ENCODE results near the gene PLPP4. TPM values are rescaled to one million over a fixed set of nuclear protein-coding genes. Genes with fewer than 3 reads are reported as not detected.

Gene PLPP4
- polyA plus RNA-seq, 3 donors from 2014 or later: not detected

DNA sequence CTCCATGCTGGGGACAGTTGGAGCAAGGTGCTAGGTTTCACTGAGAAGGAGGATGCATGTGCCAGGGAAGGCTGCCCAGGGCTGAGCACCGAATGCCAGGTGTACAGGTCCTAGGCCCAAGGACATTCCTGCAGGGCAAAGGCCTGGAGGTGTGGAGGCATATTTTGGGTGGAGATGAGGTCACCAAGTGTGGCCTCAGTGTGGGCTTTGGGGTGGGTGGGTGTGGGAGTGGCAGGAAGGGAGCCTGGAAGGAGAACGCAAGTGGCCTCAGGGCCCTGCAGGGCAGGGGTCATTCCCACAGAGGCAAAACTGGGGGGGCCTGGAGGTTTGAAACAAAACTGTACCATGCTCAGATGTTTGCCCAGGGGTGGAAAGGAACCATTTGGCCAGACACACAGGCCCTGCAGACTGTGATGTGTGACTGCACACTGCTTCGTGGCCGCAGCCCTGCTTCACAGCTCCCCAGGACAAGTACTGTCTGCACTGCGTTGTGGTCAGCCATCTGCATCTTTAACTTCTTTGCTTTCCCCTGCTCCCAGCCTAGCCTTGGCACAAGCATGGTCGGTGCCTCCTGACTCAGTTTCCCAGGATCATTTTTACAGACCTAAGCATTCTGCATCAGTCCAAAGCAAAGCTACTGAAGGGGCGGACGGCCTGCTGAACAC is 5.1 kb downstream of the PLPP4 start:
- peaks cover 0 to 5% of the 10 kb centered on the region in 2 donors for H3K4me1 Mint-ChIP-seq
- H3K36me3 Mint-ChIP-seq: peaks cover 0 to 4% (median 0%) of the 10 kb centered on the region in 3 donors
- no peaks in the 10 kb centered on the region for H3K9me3 Mint-ChIP-seq

DNA sequence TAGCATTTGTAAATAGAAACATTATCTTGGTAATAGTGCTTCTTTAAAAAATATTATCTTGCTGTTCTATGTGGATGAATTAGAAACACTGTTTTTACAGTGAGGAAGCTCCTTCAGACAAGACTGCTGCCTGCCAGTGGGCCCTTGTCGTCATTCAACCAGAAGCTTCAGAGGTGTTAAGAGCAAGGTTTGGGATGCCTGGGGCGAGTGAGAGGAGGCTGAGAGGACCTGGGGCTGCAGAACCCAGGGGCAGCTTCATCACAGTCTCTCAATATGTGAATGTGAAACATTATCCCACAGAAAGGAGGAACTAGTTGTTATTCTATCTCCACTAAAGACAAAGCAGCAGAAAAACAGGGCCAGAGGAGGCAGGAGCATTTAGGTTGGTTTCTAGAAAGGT is 8.1 kb downstream of the PLPP4 start:
- H3K4me1 Mint-ChIP-seq: no peaks in the 10 kb centered on the region
- H3K27me3 Mint-ChIP-seq (ENCODE audit: low read depth in 3 of 3): peaks cover 0 to 4% (median 0%) of the 10 kb centered on the region in 3 donors
- H3K27ac Mint-ChIP-seq: no peak overlapping the region
- no peaks in the 10 kb centered on the region for H3K9me3 Mint-ChIP-seq
- DNase-seq: no peak
- no peak overlapping the region for H3K4me3 Mint-ChIP-seq
- H3K36me3 Mint-ChIP-seq: no peaks in the 10 kb centered on the region

More for the DNA sequence above, 5.1 kb downstream of the PLPP4 start:
- no peak overlapping the region for H3K27ac Mint-ChIP-seq
- H3K4me3 Mint-ChIP-seq: no peak overlapping the region
- peaks cover 6 to 15% (median 12%) of the 10 kb centered on the region in 3 donors for H3K27me3 Mint-ChIP-seq (ENCODE audit: low read depth in 3 of 3)
- DNase-seq: no peak

DNA sequence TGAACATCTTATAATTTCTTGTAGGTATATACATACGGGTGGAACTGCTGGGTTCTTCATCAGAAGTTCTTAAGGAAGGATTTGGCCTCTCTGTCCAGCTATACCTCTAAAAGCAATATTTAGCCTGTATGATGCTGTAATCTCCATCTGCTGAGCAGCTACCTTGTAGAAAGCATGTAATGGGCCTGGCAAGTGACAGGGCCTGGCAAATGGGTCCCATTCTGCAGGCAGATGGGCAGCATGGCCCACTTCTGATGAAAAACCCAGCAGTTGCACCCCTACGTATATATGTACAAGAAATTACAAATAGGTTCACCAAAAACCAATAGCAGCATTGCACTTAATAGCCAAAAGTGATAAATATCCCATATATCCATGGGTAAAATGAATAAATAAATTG is 9.0 kb downstream of the PLPP4 start:
- H3K4me3 Mint-ChIP-seq: no peak overlapping the region
- no peaks in the 10 kb centered on the region for H3K36me3 Mint-ChIP-seq
- no peak overlapping the region for H3K27ac Mint-ChIP-seq
- peaks cover 0 to 3% (median 0%) of the 10 kb centered on the region in 3 donors for H3K27me3 Mint-ChIP-seq (ENCODE audit: low read depth in 3 of 3)
- H3K9me3 Mint-ChIP-seq: no peaks in the 10 kb centered on the region
- no peaks in the 10 kb centered on the region for H3K4me1 Mint-ChIP-seq
- DNase-seq: no peak

DNA sequence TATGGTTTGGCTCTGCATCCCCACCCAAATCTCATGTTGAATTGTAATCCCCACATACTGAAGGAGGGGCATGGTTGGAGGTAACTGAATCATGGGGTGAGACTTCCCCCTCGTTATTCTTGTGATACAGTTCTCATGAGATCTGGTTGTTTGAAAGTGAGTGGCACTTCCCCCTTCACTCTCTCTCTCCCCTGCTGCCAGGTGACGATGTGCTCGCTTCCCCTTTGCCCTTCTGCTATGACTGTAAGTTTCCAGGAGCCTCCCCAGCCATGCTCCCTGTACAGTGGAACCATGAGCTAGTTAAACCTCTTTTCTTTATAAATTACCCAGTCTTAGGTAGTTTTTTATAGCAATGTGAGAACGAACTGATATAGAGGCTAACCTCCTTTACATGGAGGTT is 16.6 kb downstream of the PLPP4 start:
- Mint-ChIP-seq H3K27me3 (ENCODE audit: low read depth in 3 of 3) (peaks cover 3 to 12% (median 3%) of the 10 kb centered on the region in 3 donors), H3K4me1 (no peaks in the 10 kb centered on the region), H3K36me3 (no peaks in the 10 kb centered on the region), H3K4me3 (no peak overlapping the region), H3K9me3 (peaks cover 3 to 10% (median 5%) of the 10 kb centered on the region in 6 donors), H3K27ac (no peak overlapping the region)
- DNase-seq: no peak

DNA sequence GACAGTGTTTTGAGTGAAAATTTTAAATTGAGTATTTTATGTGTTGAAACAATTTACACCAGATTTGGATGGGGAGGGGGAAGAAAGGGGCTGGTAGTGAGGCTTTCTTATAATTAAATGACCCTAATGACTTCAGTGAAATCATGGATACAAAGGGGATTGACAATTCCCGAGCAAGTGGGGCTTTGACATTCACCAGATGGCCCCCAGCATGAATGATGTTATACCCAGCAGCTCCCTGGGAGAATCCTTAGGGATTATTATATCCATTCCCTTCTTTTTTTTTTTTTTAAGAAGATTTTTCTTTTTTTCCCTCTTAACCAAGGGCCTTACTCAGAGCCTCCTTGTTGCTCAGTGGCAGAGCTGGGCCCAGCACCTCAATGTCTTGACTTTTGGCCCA is 17.9 kb downstream of the PLPP4 start:
- H3K4me3 Mint-ChIP-seq: no peak overlapping the region
- no peaks in the 10 kb centered on the region for H3K4me1 Mint-ChIP-seq
- peaks cover 3 to 10% (median 5%) of the 10 kb centered on the region in 6 donors for H3K9me3 Mint-ChIP-seq
- no peaks in the 10 kb centered on the region for H3K36me3 Mint-ChIP-seq
- no peak overlapping the region for H3K27ac Mint-ChIP-seq
- peaks cover 3 to 10% (median 3%) of the 10 kb centered on the region in 3 donors for H3K27me3 Mint-ChIP-seq (ENCODE audit: low read depth in 3 of 3)
- DNase-seq: no peak

DNA sequence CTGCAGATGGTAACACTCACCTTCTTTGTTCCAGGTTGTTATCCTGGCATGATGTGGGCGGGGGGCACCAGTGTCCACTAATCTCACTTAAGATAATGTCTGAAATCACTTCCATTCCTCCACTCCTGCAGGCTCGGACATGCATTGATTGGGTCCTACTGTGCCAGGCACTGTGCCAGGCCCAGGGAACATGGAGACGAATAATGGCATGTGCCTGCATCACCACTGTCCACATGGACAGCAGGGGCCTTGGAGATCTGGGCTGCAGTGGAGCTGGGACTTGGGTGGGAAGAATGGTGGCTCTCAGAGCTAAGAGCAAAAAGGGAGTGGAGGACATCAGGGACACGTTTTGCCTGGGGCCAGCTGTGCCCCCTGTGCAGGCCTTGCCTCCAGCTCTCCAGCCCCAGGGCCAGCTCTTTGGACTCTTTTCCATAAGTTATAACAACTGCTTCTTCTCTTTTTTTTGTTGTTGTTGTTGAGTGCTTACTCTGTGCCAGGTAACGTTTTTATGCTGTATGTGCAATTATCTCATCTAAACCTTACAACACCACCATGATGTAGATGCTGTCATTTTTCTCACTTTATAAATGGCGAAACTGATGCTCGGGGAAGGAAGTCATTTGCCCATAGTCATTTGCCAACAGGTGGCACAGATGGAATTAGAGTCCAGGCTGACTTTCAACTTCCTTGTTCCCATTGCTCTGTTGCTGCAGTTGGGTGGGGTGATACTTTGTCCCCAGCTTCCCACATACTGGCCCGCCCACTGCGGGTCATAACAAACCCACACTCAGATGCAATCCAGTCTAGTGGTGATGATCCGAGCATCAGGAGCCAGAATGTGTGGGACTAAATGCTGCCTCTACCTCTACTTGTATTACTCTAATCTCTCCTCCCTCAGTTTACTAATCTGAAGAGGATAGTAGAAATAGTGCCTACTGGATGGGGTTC is 19.1 kb downstream of the PLPP4 start:
- Mint-ChIP-seq H3K4me3 (no peak overlapping the region), H3K4me1 (no peaks in the 10 kb centered on the region), H3K36me3 (no peaks in the 10 kb centered on the region), H3K9me3 (peaks cover 3 to 10% (median 5%) of the 10 kb centered on the region in 6 donors), H3K27ac (no peak overlapping the region), H3K27me3 (ENCODE audit: low read depth in 3 of 3) (peaks cover 3 to 14% (median 4%) of the 10 kb centered on the region in 3 donors)
- no peak for DNase-seq

DNA sequence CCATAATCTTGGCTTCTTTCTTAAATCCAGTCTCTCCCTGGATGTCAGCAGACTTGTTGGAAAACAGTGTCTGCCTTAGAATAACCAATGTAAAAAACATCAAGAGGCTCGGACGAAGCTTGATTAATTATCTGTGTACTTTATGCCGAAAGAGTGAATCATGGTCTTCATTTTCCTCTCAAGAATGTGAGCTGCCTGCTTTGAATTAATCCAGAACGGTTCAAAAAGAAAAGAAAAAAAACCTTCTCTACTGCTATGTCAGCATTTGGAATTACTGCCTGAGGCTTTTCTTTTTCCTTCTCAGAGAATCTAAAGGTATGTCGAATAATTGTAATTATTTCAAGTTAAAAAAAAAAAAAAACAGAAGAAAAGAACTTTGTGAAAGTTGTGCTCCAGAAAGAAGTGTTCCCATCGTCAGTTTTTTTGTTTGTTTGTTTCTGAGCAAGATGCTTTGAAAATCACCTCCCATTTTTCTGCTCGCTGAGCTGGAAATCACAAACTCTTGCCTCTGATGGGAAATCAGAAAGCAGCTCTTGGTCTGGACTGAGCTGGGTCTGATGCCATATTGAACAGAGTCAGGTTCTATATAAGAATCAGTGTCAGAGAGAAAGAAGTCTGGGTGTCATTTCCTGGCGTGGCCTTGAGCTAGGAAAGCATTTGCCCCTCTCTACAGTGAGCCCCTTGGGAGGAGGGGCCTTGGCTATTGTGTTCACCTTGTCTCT is 20.2 kb downstream of the PLPP4 start:
- H3K36me3 Mint-ChIP-seq: peaks cover 0 to 1% (median 0%) of the 10 kb centered on the region in 3 donors
- H3K27ac Mint-ChIP-seq: no peak overlapping the region
- no peak overlapping the region for H3K4me3 Mint-ChIP-seq
- H3K4me1 Mint-ChIP-seq: no peaks in the 10 kb centered on the region
- no peak for DNase-seq
- peaks cover 0 to 10% (median 7%) of the 10 kb centered on the region in 6 donors for H3K9me3 Mint-ChIP-seq
- peaks cover 3 to 11% (median 4%) of the 10 kb centered on the region in 3 donors for H3K27me3 Mint-ChIP-seq (ENCODE audit: low read depth in 3 of 3)

DNA sequence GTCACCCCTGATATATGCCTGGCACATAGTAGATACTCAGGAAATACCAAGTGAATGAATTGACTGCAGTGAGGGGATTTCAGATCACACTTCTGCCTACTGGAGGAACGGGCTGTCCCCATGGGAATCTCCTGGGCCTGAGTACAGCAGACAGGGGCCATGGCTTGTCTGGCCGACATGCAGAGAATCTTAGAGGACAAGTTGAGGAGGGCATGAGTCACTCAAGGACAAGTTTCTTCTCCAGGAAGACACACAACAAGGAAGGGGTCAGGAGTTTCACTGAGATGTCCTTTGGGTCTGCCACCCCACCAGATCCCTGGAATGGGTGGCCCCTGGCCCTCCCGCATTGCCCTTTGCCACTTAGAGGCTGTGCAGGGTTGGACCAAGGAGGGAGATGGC is 20.7 kb downstream of the PLPP4 start:
- Mint-ChIP-seq H3K27me3 (ENCODE audit: low read depth in 3 of 3) (peaks cover 0 to 12% (median 6%) of the 10 kb centered on the region in 3 donors), H3K9me3 (peaks cover 0 to 9% (median 7%) of the 10 kb centered on the region in 6 donors), H3K36me3 (peaks cover 0 to 3% (median 0%) of the 10 kb centered on the region in 3 donors), H3K27ac (no peak overlapping the region), H3K4me3 (no peak overlapping the region), H3K4me1 (no peaks in the 10 kb centered on the region)
- no peak for DNase-seq

DNA sequence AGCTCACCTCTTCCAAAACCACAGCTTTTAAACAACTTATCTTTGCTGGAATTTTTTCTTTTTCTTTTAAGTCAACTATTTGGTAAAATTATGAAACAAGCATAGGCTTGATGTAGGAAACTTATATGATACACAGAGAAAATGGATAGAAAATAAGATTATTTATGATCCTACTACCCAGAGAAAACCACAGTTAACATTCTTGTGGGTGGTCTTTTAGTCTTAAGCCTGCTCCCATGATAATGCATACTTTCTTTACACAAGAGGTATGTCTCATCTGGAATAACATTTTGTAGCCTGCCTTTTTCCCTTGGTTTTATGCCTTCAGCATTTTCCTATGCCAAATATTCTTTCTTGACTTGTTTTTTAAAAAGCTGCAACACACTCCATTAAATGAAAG is 21.4 kb downstream of the PLPP4 start:
- H3K9me3 Mint-ChIP-seq: peaks cover 0 to 10% (median 5%) of the 10 kb centered on the region in 6 donors
- no peak overlapping the region for H3K4me3 Mint-ChIP-seq
- peaks cover 0 to 14% (median 6%) of the 10 kb centered on the region in 3 donors for H3K27me3 Mint-ChIP-seq (ENCODE audit: low read depth in 3 of 3)
- no peak for DNase-seq
- H3K36me3 Mint-ChIP-seq: peaks cover 0 to 3% (median 0%) of the 10 kb centered on the region in 3 donors
- no peaks in the 10 kb centered on the region for H3K4me1 Mint-ChIP-seq
- no peak overlapping the region for H3K27ac Mint-ChIP-seq

DNA sequence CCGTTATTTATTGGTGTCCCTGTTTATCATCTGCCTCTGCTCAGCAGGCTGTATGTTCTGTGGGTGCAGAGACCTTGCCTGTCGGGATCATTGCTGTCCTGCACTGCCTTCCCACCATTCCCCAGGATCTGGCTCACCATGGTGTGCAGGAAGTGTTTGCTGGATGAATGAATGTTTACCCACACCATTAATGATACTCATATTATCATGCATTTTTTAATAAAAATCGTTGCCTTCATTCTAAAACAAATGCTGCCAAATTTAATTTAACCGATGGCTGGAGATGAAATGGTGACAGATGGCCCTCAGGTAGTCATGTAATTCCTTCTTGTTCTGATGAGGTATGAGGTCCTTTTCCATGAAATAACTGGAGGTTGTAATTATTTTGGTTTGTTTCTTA is 22.5 kb downstream of the PLPP4 start:
- Mint-ChIP-seq H3K9me3 (peaks cover 0 to 10% (median 5%) of the 10 kb centered on the region in 6 donors), H3K27ac (no peak overlapping the region), H3K27me3 (ENCODE audit: low read depth in 3 of 3) (peaks cover 0 to 10% (median 6%) of the 10 kb centered on the region in 3 donors), H3K4me1 (no peaks in the 10 kb centered on the region), H3K36me3 (peaks cover 0 to 3% (median 0%) of the 10 kb centered on the region in 3 donors), H3K4me3 (no peak overlapping the region)
- no peak for DNase-seq

DNA sequence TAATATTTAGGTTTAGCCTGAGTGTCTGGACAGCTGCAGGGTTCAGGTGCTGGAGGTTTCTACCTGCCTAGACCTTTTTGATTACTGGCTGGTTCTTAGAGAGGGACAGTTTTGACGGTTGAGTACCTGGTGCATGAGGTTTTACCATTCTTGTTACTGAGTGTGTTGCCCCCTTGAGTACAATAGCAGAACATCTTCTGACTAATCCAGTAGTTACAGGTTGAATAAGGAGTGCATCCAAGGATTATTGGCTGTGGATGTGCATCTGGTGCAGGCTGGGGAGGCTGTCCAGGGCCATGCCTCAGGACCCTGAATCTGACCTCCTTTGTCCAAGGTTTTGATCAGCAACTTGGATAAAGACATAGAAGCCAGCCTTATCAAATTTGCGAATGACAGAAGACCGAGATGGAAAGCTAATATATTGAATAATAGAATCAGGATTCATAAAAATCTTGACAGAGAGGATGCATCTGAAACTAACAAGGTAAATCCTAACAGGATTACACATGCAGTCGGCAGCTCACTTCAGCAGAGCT is 23.1 kb downstream of the PLPP4 start:
- Mint-ChIP-seq H3K27me3 (ENCODE audit: low read depth in 3 of 3) (peaks cover 0 to 10% (median 6%) of the 10 kb centered on the region in 3 donors), H3K9me3 (peaks cover 0 to 10% (median 5%) of the 10 kb centered on the region in 6 donors), H3K36me3 (peaks cover 0 to 3% (median 0%) of the 10 kb centered on the region in 3 donors), H3K4me1 (no peaks in the 10 kb centered on the region), H3K27ac (no peak overlapping the region), H3K4me3 (no peak overlapping the region)
- no peak for DNase-seq

DNA sequence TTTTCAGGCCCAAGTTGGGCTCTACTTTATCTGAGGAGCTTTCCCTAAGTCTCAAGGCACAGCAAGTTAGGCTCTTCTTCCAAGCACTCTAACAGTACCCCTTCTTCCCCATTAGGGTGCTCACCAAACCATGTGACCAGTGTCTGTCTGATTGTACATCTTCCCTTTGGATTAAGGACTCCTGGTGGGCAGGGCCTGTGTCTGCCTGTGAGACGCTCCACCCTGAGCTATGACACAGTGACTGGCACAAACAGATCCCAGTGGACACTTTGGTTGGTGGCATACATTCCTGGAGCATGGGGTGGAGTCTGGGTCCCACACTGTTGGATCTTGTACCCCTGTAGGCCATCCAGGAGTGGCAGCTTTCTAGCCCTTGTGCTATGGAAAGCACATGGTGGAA is 23.8 kb downstream of the PLPP4 start:
- H3K9me3 Mint-ChIP-seq: peaks cover 0 to 10% (median 5%) of the 10 kb centered on the region in 6 donors
- peaks cover 0 to 10% (median 6%) of the 10 kb centered on the region in 3 donors for H3K27me3 Mint-ChIP-seq (ENCODE audit: low read depth in 3 of 3)

DNA sequence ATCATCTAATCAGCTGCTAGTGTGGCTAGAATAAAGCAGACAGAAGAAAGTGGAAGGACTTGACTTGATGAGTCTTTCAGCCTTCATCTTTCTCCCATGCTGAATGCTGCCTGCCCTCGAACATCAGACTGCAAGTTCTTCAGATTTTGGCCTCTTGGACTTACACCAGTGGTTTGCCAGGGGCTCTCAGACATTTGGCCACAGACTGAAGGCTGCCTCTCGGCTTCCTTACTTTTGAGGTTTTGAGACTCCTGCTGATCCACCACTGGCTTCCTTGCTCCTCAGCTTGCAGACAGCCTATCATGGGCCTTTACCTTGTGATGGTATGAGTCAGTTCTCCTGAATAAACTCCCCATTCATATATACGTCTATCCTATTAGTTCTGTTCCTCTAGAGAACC is 26.0 kb downstream of the PLPP4 start:
- Mint-ChIP-seq H3K27me3 (ENCODE audit: low read depth in 3 of 3) (peaks cover 0 to 14% (median 3%) of the 10 kb centered on the region in 3 donors), H3K27ac (no peak overlapping the region), H3K4me3 (no peak overlapping the region), H3K9me3 (peaks cover 0 to 10% (median 5%) of the 10 kb centered on the region in 6 donors), H3K4me1 (no peaks in the 10 kb centered on the region), H3K36me3 (peaks cover 0 to 3% (median 0%) of the 10 kb centered on the region in 3 donors)
- DNase-seq: no peak

More for the DNA sequence above, 23.8 kb downstream of the PLPP4 start:
- peaks cover 0 to 3% (median 0%) of the 10 kb centered on the region in 3 donors for H3K36me3 Mint-ChIP-seq
- no peaks in the 10 kb centered on the region for H3K4me1 Mint-ChIP-seq
- no peak overlapping the region for H3K27ac Mint-ChIP-seq
- H3K4me3 Mint-ChIP-seq: no peak overlapping the region
- DNase-seq: no peak

Data from immature natural killer cell (primary cell).